ENCODE measurements around the gene GAS2L1. TPM values are rescaled to one million over a fixed set of nuclear protein-coding genes. Genes with fewer than 3 reads are reported as not detected.
A peak's percentile ranks its signal among the peaks of the same experiment; 100 is the strongest.

GAS2L1 gene
- polyA plus RNA-seq, 1 donor (not counting 4 experiments of a cell fraction or from before 2014, with no cell fraction given): 11.3 TPM

GRCh38 chr22:29300807-29301601 is 5.4 kb upstream of the GAS2L1 start:
- no peak for DNase-seq (ENCODE audit: low read depth, low spot score)
- Histone ChIP-seq H3K4me1 (ENCODE audit: control insufficient read depth, extremely low read depth, insufficient read depth, low read length) (peaks cover 2% of the 10 kb centered on the region), H2AFZ (ENCODE audit: control insufficient read depth, low read length) (no peak overlapping the region), H3K9me3 (ENCODE audit: control insufficient read depth, low read depth, low read length) (no peaks in the 10 kb centered on the region), H3K4me2 (ENCODE audit: control insufficient read depth, extremely low read depth, insufficient read depth, low read depth, low read length) (no peak overlapping the region), H3K79me2 (ENCODE audit: control insufficient read depth, insufficient read depth, low read length) (no peaks in the 10 kb centered on the region), H3K27me3 (ENCODE audit: control insufficient read depth, extremely low read depth, insufficient read depth, low read length) (no peaks in the 10 kb centered on the region), H3K4me3 (ENCODE audit: control insufficient read depth in 2 of 3, extremely low read depth in 1 of 3, insufficient read depth in 2 of 3, low read depth in 1 of 3, low read length in 3 of 3) (no peak overlapping the region), H3K36me3 (ENCODE audit: control insufficient read depth in 2 of 2, extremely low read depth in 1 of 2, insufficient read depth in 2 of 2, low read length in 2 of 2) (peaks cover 31 to 41% of the 10 kb centered on the region in 2 experiments), H3K9me1 (ENCODE audit: control insufficient read depth, extremely low read depth, insufficient read depth, low read length) (peaks cover 2% of the 10 kb centered on the region), H4K20me1 (ENCODE audit: control insufficient read depth, extremely low read depth, insufficient read depth, low read length) (peaks cover 17% of the 10 kb centered on the region), H3K27ac (ENCODE audit: control insufficient read depth, insufficient read depth, low read length) (no peak overlapping the region), H3K9ac (ENCODE audit: control insufficient read depth, extremely low read depth, insufficient read depth, low read length) (no peak overlapping the region)
- peak; percentile 20 for FAIRE-seq
- dilution Hi-C loops (cut with MboI; ENCODE audit: extremely low pct_ligation_motif_present, low sequenced_read_pairs): no loop called here
- TF ChIP-seq CTCF (optimal IDR thresholded peaks at IDR 0.05 in 1 of 3, IDR thresholded peaks at IDR 0.05 in 1 of 3, conservative IDR thresholded peaks at IDR 0.05 in 1 of 3; ENCODE audit: extremely low read depth in 1 of 3, insufficient read depth in 2 of 3, low read length in 3 of 3) (no peak), EZH2 (IDR thresholded peaks at IDR 0.05; ENCODE audit: low read length) (no peak)

GRCh38 chr22:29301716-29302401 is 4.6 kb upstream of the GAS2L1 start:
- Histone ChIP-seq H3K79me2 (ENCODE audit: control insufficient read depth, insufficient read depth, low read length) (no peaks in the 10 kb centered on the region), H3K27ac (ENCODE audit: control insufficient read depth, insufficient read depth, low read length) (no peak overlapping the region), H3K9me1 (ENCODE audit: control insufficient read depth, extremely low read depth, insufficient read depth, low read length) (peaks cover 2% of the 10 kb centered on the region), H3K36me3 (ENCODE audit: control insufficient read depth in 2 of 2, extremely low read depth in 1 of 2, insufficient read depth in 2 of 2, low read length in 2 of 2) (peaks cover 26 to 34% of the 10 kb centered on the region in 2 experiments), H3K4me2 (ENCODE audit: control insufficient read depth, extremely low read depth, insufficient read depth, low read depth, low read length) (no peak overlapping the region), H3K27me3 (ENCODE audit: control insufficient read depth, extremely low read depth, insufficient read depth, low read length) (no peaks in the 10 kb centered on the region), H3K4me3 (ENCODE audit: control insufficient read depth in 2 of 3, extremely low read depth in 1 of 3, insufficient read depth in 2 of 3, low read depth in 1 of 3, low read length in 3 of 3) (no peak overlapping the region), H4K20me1 (ENCODE audit: control insufficient read depth, extremely low read depth, insufficient read depth, low read length) (peaks cover 17% of the 10 kb centered on the region), H3K9ac (ENCODE audit: control insufficient read depth, extremely low read depth, insufficient read depth, low read length) (no peak overlapping the region), H3K4me1 (ENCODE audit: control insufficient read depth, extremely low read depth, insufficient read depth, low read length) (peaks cover 5% of the 10 kb centered on the region), H3K9me3 (ENCODE audit: control insufficient read depth, low read depth, low read length) (no peaks in the 10 kb centered on the region), H2AFZ (ENCODE audit: control insufficient read depth, low read length) (no peak overlapping the region)
- TF ChIP-seq EZH2 (IDR thresholded peaks at IDR 0.05; ENCODE audit: low read length) (no peak), CTCF (optimal IDR thresholded peaks at IDR 0.05 in 1 of 3, IDR thresholded peaks at IDR 0.05 in 1 of 3, conservative IDR thresholded peaks at IDR 0.05 in 1 of 3; ENCODE audit: extremely low read depth in 1 of 3, insufficient read depth in 2 of 3, low read length in 3 of 3) (no peak)
- DNase-seq (ENCODE audit: low read depth, low spot score) (no peak), FAIRE-seq (no peak)
- dilution Hi-C loops (cut with MboI; ENCODE audit: extremely low pct_ligation_motif_present, low sequenced_read_pairs): no loop called here
